Astrocyte of the cerebellum (primary cell): ENCODE measurements around the gene RNF14.
"Not testable (repeated sequence)": the region's sequence is repeated elsewhere in the genome, so short reads cannot be mapped to it uniquely, and the experiment has no call there.

Experiments
- DNase-seq: peaks from one replicate; pipeline ENCODE4 v3.0.0-alpha.2; 2011; ENCODE audit warnings: low read depth
- H3K4me3 ChIP-seq: 2 replicates; pipeline ENCODE4 v1.5.1; 2011; ENCODE audit warnings: mild to moderate bottlenecking, low read depth, low read length, moderate library complexity
- in situ Hi-C: cut with HindIII; loops from 2 replicates; pipeline ENCODE4 v1.10.0; 2017; ENCODE audit warnings: low sequenced_read_pairs
- TF ChIP-seq, protein P1 (sequence below): IDR thresholded peaks from 2 replicates; pipeline ENCODE4 v1.5.1; 2012; ENCODE audit warnings: low read length, low read depth, moderate library complexity, mild to moderate bottlenecking; ENCODE audit errors: missing control alignments

Gene RNF14

DNA sequence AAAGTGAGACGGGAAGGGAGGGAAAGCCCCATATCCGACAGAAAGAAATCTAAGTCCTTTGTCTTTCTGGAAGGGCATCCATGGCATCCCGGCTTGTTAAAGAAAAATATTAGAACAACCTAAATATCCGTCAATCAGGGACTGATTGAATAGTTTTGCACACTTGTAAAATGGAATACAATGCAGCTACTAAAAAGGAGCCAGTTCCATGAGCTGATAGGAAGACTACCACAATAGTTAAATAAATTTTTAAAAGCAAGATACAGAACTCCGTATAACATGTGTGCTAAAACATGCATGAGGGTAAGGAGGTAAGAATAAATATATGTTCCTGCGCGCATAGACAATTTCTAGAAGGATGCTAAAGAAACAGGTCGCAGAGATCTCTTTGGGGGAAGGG is 56.7 kb downstream of the RNF14 start:
- H3K4me3 ChIP-seq: no peak overlapping the region
- in situ Hi-C loops: no loop called here
- no peak for DNase-seq
- TF ChIP-seq, protein P1, sequence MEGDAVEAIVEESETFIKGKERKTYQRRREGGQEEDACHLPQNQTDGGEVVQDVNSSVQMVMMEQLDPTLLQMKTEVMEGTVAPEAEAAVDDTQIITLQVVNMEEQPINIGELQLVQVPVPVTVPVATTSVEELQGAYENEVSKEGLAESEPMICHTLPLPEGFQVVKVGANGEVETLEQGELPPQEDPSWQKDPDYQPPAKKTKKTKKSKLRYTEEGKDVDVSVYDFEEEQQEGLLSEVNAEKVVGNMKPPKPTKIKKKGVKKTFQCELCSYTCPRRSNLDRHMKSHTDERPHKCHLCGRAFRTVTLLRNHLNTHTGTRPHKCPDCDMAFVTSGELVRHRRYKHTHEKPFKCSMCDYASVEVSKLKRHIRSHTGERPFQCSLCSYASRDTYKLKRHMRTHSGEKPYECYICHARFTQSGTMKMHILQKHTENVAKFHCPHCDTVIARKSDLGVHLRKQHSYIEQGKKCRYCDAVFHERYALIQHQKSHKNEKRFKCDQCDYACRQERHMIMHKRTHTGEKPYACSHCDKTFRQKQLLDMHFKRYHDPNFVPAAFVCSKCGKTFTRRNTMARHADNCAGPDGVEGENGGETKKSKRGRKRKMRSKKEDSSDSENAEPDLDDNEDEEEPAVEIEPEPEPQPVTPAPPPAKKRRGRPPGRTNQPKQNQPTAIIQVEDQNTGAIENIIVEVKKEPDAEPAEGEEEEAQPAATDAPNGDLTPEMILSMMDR: no peak

DNA sequence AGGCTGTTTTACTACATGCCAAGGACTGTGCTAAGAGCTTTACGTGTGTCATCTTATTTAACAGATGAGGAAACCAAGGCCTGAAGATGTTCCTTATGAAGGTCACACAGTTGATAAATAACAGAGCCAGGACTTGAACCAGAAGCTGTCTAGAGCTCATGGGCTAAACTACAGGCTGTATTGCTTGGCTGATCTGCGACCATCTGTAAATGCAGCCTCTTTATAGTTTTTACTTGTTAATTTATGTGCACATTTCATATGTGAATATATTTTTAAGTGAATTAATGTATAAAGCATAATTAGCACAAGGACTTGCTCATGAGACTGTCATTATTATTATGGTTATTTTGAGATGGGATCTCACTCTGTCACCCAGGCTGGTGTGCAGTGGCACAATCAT is 63.2 kb downstream of the RNF14 start:
- TF ChIP-seq, protein P1: no peak
- no peak for DNase-seq
- in situ Hi-C loops: no loop called here

DNA sequence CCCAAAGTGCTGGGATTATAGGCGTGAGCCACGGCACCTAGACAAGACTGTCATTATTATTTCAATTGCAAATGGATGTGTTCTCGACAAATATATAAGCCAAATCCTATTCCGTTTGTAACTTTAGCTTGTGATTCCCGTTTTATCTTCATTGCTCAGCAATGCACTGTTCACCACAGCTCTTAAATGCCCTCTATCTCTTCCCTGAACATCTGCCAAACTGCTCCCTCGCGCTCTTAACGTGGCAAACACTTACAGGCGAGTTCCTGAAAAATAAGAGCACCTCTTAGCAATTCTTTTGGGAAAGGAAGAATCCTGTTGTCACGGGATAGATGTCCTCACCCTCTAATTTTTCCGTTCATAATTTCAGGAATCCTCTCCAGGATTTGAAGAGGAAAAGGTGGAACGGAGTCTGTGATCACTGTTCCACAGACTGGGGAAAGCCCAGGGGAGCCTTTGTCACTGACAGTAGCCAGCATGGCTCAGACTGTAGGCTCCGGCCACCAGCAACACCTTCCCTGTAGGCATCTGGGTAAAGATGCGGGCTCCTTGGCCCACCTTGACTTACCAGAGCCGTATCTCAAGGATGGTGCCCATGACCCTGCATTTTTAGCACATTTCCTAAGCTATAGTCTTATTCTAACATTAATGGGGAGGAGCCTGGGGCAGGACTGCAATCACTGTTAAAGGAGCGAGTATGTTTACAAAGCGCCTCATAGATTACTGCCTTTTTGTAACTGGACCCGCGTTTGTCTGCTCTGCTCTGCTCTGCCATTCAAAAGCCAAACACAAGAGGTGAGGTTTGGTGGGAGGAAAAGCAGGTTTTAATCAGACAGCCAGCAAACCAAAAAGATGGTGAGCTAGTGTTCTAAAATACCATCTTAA is 64.1 kb downstream of the RNF14 start:
- no peak overlapping the region for H3K4me3 ChIP-seq
- DNase-seq: no peak
- TF ChIP-seq, protein P1: no peak
- in situ Hi-C loops: no loop called here

More for the DNA sequence above, 63.2 kb downstream of the RNF14 start:
- H3K4me3 ChIP-seq: no peak overlapping the region

DNA sequence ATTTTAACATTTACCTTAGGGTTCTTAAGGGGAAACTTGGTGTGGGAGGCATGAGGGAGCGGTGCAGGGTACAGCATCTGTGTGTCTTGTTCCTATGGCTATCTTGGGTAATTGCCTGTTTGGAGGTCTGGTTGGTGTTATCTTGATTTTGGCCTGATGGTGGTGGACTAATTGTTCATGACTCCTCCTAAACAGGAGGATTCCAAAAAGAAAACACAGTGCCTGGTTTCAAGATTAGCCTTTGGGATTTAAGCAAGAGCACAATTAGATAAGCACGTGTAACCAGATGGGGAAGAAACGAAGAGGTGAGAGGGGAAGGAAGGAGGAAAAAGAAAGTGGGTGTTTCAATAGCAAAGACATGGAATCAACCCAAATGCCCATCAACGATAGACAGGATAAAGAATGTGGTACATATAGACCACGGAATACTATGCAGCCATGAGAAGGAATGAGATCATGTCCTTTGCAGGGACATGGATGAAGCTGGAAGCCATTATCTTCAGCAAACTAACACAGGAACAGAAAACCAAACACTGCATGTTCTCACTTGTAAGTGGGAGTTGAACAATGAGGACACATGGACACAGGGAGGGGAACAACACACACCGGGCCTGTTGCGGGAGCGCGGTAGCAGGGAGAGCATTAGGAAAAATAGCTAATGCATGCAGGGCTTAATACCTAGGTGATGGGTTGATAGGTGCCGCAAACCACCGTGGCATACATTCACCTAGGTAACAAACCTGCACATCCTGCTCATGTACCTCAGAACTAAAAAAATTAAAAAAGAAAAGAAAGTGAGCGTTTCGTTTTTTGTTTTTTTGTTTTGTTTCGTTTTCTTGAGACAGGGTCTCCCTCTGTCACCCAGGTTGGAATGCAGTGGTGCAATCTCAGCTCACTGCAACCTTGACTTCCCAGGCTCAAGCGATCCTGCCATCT is 65.0 kb downstream of the RNF14 start:
- DNase-seq, H3K4me3 ChIP-seq, in situ Hi-C loops: not testable (repeated sequence)

DNA sequence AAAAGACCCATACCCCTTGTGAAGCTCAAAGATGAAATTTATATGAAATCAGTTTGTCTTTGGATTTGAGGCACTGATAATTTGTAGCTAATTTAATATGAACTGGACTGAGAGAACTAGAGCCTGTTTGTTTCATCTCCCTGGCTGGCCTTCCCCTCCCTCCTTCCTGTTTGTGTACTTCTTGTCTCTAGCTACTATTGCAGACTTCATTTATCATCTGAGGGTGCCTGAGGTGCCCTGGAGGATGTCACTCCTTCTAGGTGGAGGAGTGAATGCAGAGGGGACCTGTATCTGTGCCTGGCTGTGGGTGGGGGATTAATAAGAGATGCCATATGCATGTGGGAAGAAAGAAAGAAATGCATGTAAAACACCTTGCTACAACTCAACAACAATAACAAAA is 66.1 kb downstream of the RNF14 start:
- no peak for DNase-seq
- TF ChIP-seq, protein P1: no peak
- in situ Hi-C loops: no loop called here
- no peak overlapping the region for H3K4me3 ChIP-seq

DNA sequence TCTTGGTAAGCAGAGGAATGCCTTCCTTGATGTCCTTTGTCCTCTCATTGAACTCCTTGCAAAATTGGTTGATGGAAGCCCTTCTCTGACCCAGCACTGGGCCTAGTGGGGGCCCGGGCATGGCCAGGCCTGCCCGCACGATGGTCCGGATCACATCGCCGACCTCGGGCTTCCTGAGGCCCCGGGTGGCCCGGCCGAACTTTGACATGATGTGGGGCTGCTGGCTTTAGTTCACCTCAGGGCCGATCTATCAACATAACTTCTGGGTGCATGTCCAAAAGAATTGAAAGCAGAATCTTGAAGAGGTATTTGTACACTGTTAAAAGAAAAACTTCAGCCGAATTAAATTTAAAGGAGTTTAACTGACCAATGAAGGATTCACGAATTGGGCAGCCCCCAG is 68.0 kb downstream of the RNF14 start:
- TF ChIP-seq, protein P1: no peak
- no peak overlapping the region for H3K4me3 ChIP-seq
- no peak for DNase-seq
- in situ Hi-C loops: no loop called here

DNA sequence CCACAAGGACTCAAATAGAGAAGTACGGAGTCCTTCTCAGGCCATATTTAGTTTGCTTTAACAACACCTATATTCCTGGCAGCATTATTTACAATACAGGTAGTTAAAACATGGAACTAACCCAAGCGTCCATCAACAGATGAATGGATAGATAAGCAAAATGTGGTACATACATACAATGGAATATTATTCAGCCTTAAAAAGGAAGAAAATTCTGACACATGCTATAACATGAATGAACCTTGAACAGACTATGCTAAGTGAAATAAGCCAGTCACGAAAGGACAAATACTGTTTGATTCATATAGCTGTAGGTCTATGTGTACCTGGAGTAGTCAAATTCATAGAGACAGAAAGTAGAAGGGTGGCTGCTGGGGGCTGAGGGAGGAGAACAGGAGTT is 68.7 kb downstream of the RNF14 start:
- DNase-seq, H3K4me3 ChIP-seq, in situ Hi-C loops: not testable (repeated sequence)
